ENCODE measurements around the gene DPH1.

- TF ChIP-seq POLR2A (IDR thresholded peaks at IDR 0.05; ENCODE audit: low read length) (no peak), GATA1 (IDR thresholded peaks at IDR 0.05; ENCODE audit: low read depth, low read length) (no peak)
These were observed 11.1 kb downstream of the DPH1 start for GRCh38 chr17:2040942-2041560.

All from erythroblast (primary cell).